Measurements from ENCODE around the gene COL16A1. TPM values are rescaled to one million over a fixed set of nuclear protein-coding genes. Genes with fewer than 3 reads are reported as not detected.

COL16A1 gene
- total and polyA plus RNA-seq, 2 of the 13 experiments (the other 11 are each of a cell fraction or from before 2014, with no cell fraction given): 4.3 to 12.2 TPM

- H2AFZ ChIP-seq (ENCODE audit: low read length): no peak overlapping the region
- no TSS peak for BruUV-seq (replicated peaks)
- ChIA-PET POLR2A (interaction anchor here (1.4 kb wide), 1 partner anchor 30 kb away, joined by 7 read pairs; no protein-coding TSS in a partner anchor), CTCF (ENCODE audit: low intra/inter-chr PET ratio, low total read pairs) (no interaction called here)
- no peaks in the 10 kb centered on the region for H3K36me3 ChIP-seq (replicated peaks in 1 of 2; ENCODE audit: control insufficient read depth in 1 of 2, insufficient read depth in 2 of 2, low read length in 2 of 2)
- peaks cover 10% of the 10 kb centered on the region for H3K4me1 ChIP-seq (ENCODE audit: insufficient read depth, low read length)
- in situ Hi-C loops (cut with HindIII; ENCODE audit: extremely low pct_ligation_motif_present, low pct_unique_long_range_greater_than_20kb): no loop called here
- H3K4me3 ChIP-seq (replicated peaks in 1 of 3; ENCODE audit: insufficient read depth in 1 of 3, low read depth in 2 of 3, low read length in 3 of 3): no peak overlapping the region
- TF ChIP-seq ATF5 (CRISPR knock-in tag; IDR thresholded peaks at IDR 0.05; ENCODE audit: low read depth): no peak
- no peak for TF ChIP-seq ZNF512 (CRISPR knock-in tag; IDR thresholded peaks at IDR 0.05)
- TF ChIP-seq ZNF710 (CRISPR knock-in tag; IDR thresholded peaks at IDR 0.05; ENCODE audit: borderline replicate concordance): no peak
- no peak for TF ChIP-seq TSC22D2 (CRISPR knock-in tag; IDR thresholded peaks at IDR 0.05; ENCODE audit: borderline replicate concordance)
- no peak for TF ChIP-seq GTF3A (CRISPR knock-in tag; conservative IDR thresholded peaks at IDR 0.05)
- TF ChIP-seq KMT2B (CRISPR knock-in tag; IDR thresholded peaks at IDR 0.05): no peak
- TF ChIP-seq NFE2L1 (CRISPR knock-in tag; IDR thresholded peaks at IDR 0.05; ENCODE audit: borderline replicate concordance): no peak
- no peak for TF ChIP-seq ZNF615 (CRISPR knock-in tag; IDR thresholded peaks at IDR 0.05; ENCODE audit: borderline replicate concordance)
- no peak for TF ChIP-seq HCFC1 (IDR thresholded peaks at IDR 0.05; ENCODE audit: low read depth, low read length)
- TF ChIP-seq ZNF761 (CRISPR knock-in tag; conservative IDR thresholded peaks at IDR 0.05): no peak
- no peak for TF ChIP-seq FOXP1 (IDR thresholded peaks at IDR 0.05)
- no peak for TF ChIP-seq FOXP1 (CRISPR knock-in tag; IDR thresholded peaks at IDR 0.05)
- no peak for TF ChIP-seq KDM5B (CRISPR knock-in tag; IDR thresholded peaks at IDR 0.05; ENCODE audit: borderline replicate concordance)
- TF ChIP-seq MNT (IDR thresholded peaks at IDR 0.05): no peak
- no peak for TF ChIP-seq ZNF234 (CRISPR knock-in tag; conservative IDR thresholded peaks at IDR 0.05)
- no peak for TF ChIP-seq ONECUT2 (CRISPR knock-in tag; IDR thresholded peaks at IDR 0.05)
- no peak for TF ChIP-seq ARNTL (CRISPR knock-in tag; IDR thresholded peaks at IDR 0.05)
- no peaks in the 10 kb centered on the region for H4K20me1 ChIP-seq (ENCODE audit: insufficient read depth, low read length)
- no peaks in the 10 kb centered on the region for H3K79me2 ChIP-seq (ENCODE audit: insufficient read depth, low read length)
- H3K4me2 ChIP-seq (ENCODE audit: low read depth, low read length): no peak overlapping the region
- WGBS (ENCODE audit: low lambda C conversion rate): 89% methylated on average over 5 of the region's 6 CpGs
- intact Hi-C loops (cut with micrococcal nuclease; ENCODE audit: unreplicated experiment): no loop called here
- no peak for ATAC-seq
- DNase-seq (ENCODE audit: low spot score): no peak
- H3K9ac ChIP-seq (ENCODE audit: insufficient read depth, low read depth, low read length): no peak overlapping the region
- no peaks in the 10 kb centered on the region for H3K27me3 ChIP-seq (ENCODE audit: control insufficient read depth in 1 of 2, insufficient read depth in 2 of 2, low read length in 2 of 2)
- H3K9me3 ChIP-seq (ENCODE audit: low read length): no peaks in the 10 kb centered on the region
- no peak for FAIRE-seq
- no peak overlapping the region for H3K27ac ChIP-seq (ENCODE audit: extremely low read length, insufficient read depth, low read length)
Measured at GRCh38 chr1:31670593-31670964, 33.2 kb downstream of the COL16A1 start.
